Subcutaneous adipose tissue (tissue), 4 donors: ENCODE results near the gene IQCE. TPM values are rescaled to one million over a fixed set of nuclear protein-coding genes. Genes with fewer than 3 reads are reported as not detected.

Experiments
- CTCF ChIP-seq: fragments of 450-650 bp; IDR thresholded peaks from one replicate; pipeline ENCODE4 v1.5.1; 2016; ENCODE audit warnings: low read depth, mild to moderate bottlenecking, control low read depth, antibody characterized with exemption, moderate library complexity
- total RNA-seq, 4 donors: library from RNA; depleted of rRNA; stranded (reverse); fragments of >200 nt; gene quantifications; one replicate each; pipeline ENCODE4 v1.1.0, GENCODE V29; 2016

The IQCE gene
- total RNA-seq, 4 donors from 2014 or later = 9.0 to 20.7 (median 12.6) TPM

- no peak for TF ChIP-seq CTCF
Measured at GRCh38 chr7:2573761-2574160, 15.0 kb downstream of the IQCE start.

- no peak for TF ChIP-seq CTCF
Measured at GRCh38 chr7:2575046-2575732, 16.4 kb downstream of the IQCE start.

GRCh38 chr7:2575733-2576340 is 17.1 kb downstream of the IQCE start:
- no peak for TF ChIP-seq CTCF

GRCh38 chr7:2576742-2577491 is 18.1 kb downstream of the IQCE start:
- TF ChIP-seq CTCF = no peak

- no peak for TF ChIP-seq CTCF
Measured at GRCh38 chr7:2577914-2578680, 19.3 kb downstream of the IQCE start.

- TF ChIP-seq CTCF = no peak
Measured at GRCh38 chr7:2580636-2581035, 21.9 kb downstream of the IQCE start.
